ENCODE measurements around the gene MAEA.

DNA sequence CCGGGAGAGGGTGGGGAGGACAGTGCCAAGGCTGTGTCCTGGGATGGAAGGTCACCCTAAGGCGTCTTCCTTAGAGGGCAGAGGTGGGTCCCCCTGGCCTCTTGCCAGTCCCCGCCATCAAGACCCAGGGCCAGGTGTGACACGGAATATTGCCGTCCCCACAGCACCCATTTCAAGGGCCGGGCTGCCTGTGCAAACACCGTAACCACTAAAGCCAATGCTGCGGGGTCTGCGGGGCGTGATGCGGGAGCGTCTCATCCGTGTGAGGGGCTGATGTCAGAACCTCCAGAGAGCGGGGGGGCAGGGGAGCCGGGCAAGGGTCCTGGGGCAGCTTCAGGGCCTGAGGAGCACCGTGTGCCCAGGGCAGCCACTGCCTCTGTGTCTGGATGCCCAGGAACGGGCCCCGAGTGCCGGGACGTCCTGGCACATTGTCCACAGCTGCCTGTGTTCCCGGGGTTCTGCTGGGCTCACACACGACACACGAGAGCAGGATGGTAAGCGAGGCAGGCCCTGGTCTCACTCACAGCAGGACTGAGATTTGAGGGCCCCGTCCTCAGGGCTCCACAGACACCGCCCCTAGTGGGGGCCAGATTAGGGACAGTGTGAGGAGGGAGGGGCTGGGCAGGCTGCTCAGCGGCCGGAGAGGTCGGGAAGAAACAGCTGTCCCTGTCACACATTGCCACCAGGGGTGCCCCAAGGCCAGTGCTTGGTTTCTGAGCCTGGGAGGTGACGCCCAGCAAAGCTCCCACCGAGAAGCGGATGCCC, 87.3 kb downstream of the MAEA start:
- TF ChIP-seq GATA2 (IDR thresholded peaks at IDR 0.05; ENCODE audit: low read depth, low read length) (no peak), GATA3 (IDR thresholded peaks at IDR 0.05; ENCODE audit: low read depth, low read length) (no peak)
